ENCODE results near the gene AP5S1. TPM values are rescaled to one million over a fixed set of nuclear protein-coding genes. Genes with fewer than 3 reads are reported as not detected.

The AP5S1 gene
- total and polyA plus RNA-seq, 2 of the 13 experiments (the other 11 are each of a cell fraction or from before 2014, with no cell fraction given), result 7.9 to 23.2 TPM

DNA sequence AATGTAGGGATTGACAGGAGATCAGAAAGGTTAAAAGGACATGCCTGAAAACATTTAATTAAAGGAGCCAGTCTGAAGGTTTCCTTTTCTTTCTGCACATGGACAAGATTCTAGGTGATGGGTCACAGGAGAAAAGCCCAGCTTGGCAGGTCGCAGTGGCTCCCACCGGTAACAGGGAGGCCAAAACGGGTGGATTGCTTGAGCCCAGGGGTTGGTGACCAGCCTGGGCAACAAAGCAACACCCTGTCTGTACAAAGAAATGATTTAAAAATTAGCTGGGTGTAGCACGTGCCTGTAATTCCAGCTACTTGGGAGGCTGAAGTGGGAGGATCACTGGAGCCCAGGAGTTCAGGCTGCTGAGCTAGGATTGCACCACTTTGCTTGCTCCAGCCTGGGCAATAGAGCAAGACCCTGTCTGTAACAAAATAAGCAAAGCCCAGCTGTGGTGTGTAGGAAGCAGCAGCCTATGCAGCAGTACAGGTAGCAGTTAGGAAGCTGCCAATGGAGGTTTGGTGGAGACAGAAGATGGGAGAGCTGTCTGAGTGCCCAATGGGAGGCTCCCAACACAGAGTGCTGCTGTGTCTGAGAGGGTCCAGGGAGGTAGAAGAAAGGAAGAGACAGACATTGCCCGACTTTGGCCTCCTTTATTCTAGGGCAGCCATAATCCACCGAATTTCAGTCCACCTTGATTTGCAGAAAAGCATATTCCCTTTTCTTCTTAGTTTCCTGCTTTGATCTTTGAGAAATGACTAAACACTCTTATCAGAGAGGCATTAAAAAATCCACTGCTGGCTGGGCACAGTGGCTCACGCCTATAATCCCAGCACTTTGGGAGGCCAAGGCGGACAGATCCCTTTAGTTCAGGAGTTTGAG is 7.1 kb upstream of the AP5S1 start:
- Histone ChIP-seq H4K20me1 (ENCODE audit: insufficient read depth, low read length) (no peaks in the 10 kb centered on the region), H3K79me2 (ENCODE audit: insufficient read depth, low read length) (no peaks in the 10 kb centered on the region), H3K9ac (ENCODE audit: insufficient read depth, low read depth, low read length) (no peak overlapping the region), H3K4me1 (ENCODE audit: insufficient read depth, low read length) (peaks cover 51% of the 10 kb centered on the region), H3K27me3 (ENCODE audit: control insufficient read depth in 1 of 2, insufficient read depth in 2 of 2, low read length in 2 of 2) (peaks cover 3 to 14% of the 10 kb centered on the region in 2 experiments; a peak in 3 of 5 replicates), H3K4me2 (ENCODE audit: low read depth, low read length) (no peak overlapping the region), H3K27ac (ENCODE audit: extremely low read length, insufficient read depth, low read length) (no peak overlapping the region), H3K36me3 (replicated peaks in 1 of 2; ENCODE audit: control insufficient read depth in 1 of 2, insufficient read depth in 2 of 2, low read length in 2 of 2) (no peaks in the 10 kb centered on the region), H2AFZ (ENCODE audit: low read length) (no peak overlapping the region), H3K4me3 (replicated peaks in 1 of 3; ENCODE audit: insufficient read depth in 1 of 3, low read depth in 2 of 3, low read length in 3 of 3) (no peak overlapping the region), H3K9me3 (ENCODE audit: low read length) (no peaks in the 10 kb centered on the region)
- in situ Hi-C loops (cut with HindIII; ENCODE audit: extremely low pct_ligation_motif_present, low pct_unique_long_range_greater_than_20kb) (no loop called here), intact Hi-C loops (cut with micrococcal nuclease; ENCODE audit: unreplicated experiment) (no loop called here)
- 49% methylated on average over 8 of the region's 8 CpGs for WGBS (ENCODE audit: low lambda C conversion rate)
- FAIRE-seq (no peak), ATAC-seq (no peak; the same call in 2 of the 3 replicates), DNase-seq (ENCODE audit: low spot score) (no peak)
- ChIA-PET POLR2A (interaction anchor here (1.4 to 2.8 kb wide), 3 partner anchors 17 to 30 kb away, joined by 4 to 10 read pairs (median 4); partner anchors contain the start of genes CDC25B and CENPB), CTCF (ENCODE audit: low intra/inter-chr PET ratio, low total read pairs) (no interaction called here)
- BruUV-seq (replicated peaks), result no TSS peak
- TF ChIP-seq ZNF101 (CRISPR knock-in tag; IDR thresholded peaks at IDR 0.05; ENCODE audit: borderline replicate concordance, low read depth) (0 out of 2 replicates have a peak, but pooled peaks have one; percentile 25), KMT2B (CRISPR knock-in tag; IDR thresholded peaks at IDR 0.05) (no peak), ZNF121 (CRISPR knock-in tag; IDR thresholded peaks at IDR 0.05) (peak; percentile 99), ZNF263 (CRISPR knock-in tag; IDR thresholded peaks at IDR 0.05) (0 out of 2 replicates have a peak, but pooled peaks have one; percentile 48), ZNF143 (CRISPR knock-in tag; IDR thresholded peaks at IDR 0.05) (no peak), CHCHD3 (CRISPR knock-in tag; IDR thresholded peaks at IDR 0.05) (no peak), MYC (CRISPR knock-in tag; IDR thresholded peaks at IDR 0.05; ENCODE audit: borderline replicate concordance) (0 out of 2 replicates have a peak, but pooled peaks have one; percentile 11), TCF12 (IDR thresholded peaks at IDR 0.05) (no peak), TCF12 (CRISPR knock-in tag; IDR thresholded peaks at IDR 0.05) (peak; percentile 48; the same call in 1 of the 2 replicates), CEBPG (CRISPR knock-in tag; IDR thresholded peaks at IDR 0.05) (peak; percentile 43), ELF1 (CRISPR knock-in tag; IDR thresholded peaks at IDR 0.05) (no peak)
- TF ChIP-seq, protein P1, sequence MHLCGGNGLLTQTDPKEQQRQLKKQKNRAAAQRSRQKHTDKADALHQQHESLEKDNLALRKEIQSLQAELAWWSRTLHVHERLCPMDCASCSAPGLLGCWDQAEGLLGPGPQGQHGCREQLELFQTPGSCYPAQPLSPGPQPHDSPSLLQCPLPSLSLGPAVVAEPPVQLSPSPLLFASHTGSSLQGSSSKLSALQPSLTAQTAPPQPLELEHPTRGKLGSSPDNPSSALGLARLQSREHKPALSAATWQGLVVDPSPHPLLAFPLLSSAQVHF (CRISPR knock-in tag; IDR thresholded peaks at IDR 0.05), result peak; percentile 28; the same call in 1 of the 2 replicates
- TF ChIP-seq, protein P2, sequence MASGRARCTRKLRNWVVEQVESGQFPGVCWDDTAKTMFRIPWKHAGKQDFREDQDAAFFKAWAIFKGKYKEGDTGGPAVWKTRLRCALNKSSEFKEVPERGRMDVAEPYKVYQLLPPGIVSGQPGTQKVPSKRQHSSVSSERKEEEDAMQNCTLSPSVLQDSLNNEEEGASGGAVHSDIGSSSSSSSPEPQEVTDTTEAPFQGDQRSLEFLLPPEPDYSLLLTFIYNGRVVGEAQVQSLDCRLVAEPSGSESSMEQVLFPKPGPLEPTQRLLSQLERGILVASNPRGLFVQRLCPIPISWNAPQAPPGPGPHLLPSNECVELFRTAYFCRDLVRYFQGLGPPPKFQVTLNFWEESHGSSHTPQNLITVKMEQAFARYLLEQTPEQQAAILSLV (CRISPR knock-in tag; IDR thresholded peaks at IDR 0.05; ENCODE audit: borderline replicate concordance), result peak; percentile 30; the same call in 1 of the 2 replicates
- TF ChIP-seq, protein P3, sequence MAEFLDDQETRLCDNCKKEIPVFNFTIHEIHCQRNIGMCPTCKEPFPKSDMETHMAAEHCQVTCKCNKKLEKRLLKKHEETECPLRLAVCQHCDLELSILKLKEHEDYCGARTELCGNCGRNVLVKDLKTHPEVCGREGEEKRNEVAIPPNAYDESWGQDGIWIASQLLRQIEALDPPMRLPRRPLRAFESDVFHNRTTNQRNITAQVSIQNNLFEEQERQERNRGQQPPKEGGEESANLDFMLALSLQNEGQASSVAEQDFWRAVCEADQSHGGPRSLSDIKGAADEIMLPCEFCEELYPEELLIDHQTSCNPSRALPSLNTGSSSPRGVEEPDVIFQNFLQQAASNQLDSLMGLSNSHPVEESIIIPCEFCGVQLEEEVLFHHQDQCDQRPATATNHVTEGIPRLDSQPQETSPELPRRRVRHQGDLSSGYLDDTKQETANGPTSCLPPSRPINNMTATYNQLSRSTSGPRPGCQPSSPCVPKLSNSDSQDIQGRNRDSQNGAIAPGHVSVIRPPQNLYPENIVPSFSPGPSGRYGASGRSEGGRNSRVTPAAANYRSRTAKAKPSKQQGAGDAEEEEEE (CRISPR knock-in tag; IDR thresholded peaks at IDR 0.05; ENCODE audit: borderline replicate concordance), result peak; percentile 58; the same call in 1 of the 2 replicates

Data from HepG2 (cell line).